ENCODE data around the gene DYNC1I1.

Gene DYNC1I1

GRCh38 chr7:95986178-95986764, 213.9 kb downstream of the DYNC1I1 start:
- WGBS (ENCODE audit: extremely low coverage, insufficient coverage, insufficient read length): no CpG with 5 or more reads among the region's 6 CpGs

GRCh38 chr7:95989301-95989700, 216.9 kb downstream of the DYNC1I1 start:
- Histone ChIP-seq H3K79me2 (ENCODE audit: control insufficient read depth, insufficient read depth, low read length, poor library complexity) (no peaks in the 10 kb centered on the region), H3K36me3 (ENCODE audit: control insufficient read depth in 1 of 2, insufficient read depth in 2 of 2, low read length in 2 of 2) (no peaks in the 10 kb centered on the region), H3K27me3 (ENCODE audit: insufficient read depth, low read length) (no peaks in the 10 kb centered on the region), H2BK5ac (ENCODE audit: low read depth, low read length, poor library complexity) (no peak overlapping the region), H3K9me3 (ENCODE audit: insufficient read depth, low read depth, low read length) (no peaks in the 10 kb centered on the region), H3K4me3 (ENCODE audit: low read depth, low read length) (no peak overlapping the region), H2BK12ac (ENCODE audit: low read length) (no peak overlapping the region), H4K12ac (ENCODE audit: low read depth, low read length) (no peak overlapping the region), H3K27ac (ENCODE audit: low read depth, low read length) (no peak overlapping the region), H4K91ac (ENCODE audit: low read depth, low read length) (no peak overlapping the region), H2AFZ (ENCODE audit: insufficient read depth, low read length, poor library complexity) (no peak overlapping the region), H4K8ac (ENCODE audit: low read depth, low read length) (no peak overlapping the region), H2BK120ac (ENCODE audit: insufficient read depth, low read length, poor library complexity) (no peak overlapping the region), H3K18ac (ENCODE audit: low read length) (no peak overlapping the region), H3K9ac (ENCODE audit: low read length) (no peak overlapping the region), H3K79me1 (ENCODE audit: low read length) (no peaks in the 10 kb centered on the region), H3K4ac (ENCODE audit: low read depth, low read length) (no peak overlapping the region), H2AK5ac (ENCODE audit: low read length) (no peak overlapping the region), H3K23ac (ENCODE audit: low read length) (no peak overlapping the region), H3K4me1 (ENCODE audit: control insufficient read depth in 1 of 2, insufficient read depth in 2 of 2, low read length in 2 of 2) (no peaks in the 10 kb centered on the region), H3K4me2 (ENCODE audit: low read length) (no peak overlapping the region), H3K14ac (ENCODE audit: low read length) (no peak overlapping the region)
- no CpG with 5 or more reads among the region's 5 CpGs for WGBS (ENCODE audit: extremely low coverage, insufficient coverage, insufficient read length)
- peak; percentile 7 to 29 for DNase-seq

More at GRCh38 chr7:95986178-95986764, 213.9 kb downstream of the DYNC1I1 start:
- H3K9ac ChIP-seq (ENCODE audit: low read length): no peak overlapping the region
- no peak overlapping the region for H3K4me2 ChIP-seq (ENCODE audit: low read length)
- no peaks in the 10 kb centered on the region for H3K36me3 ChIP-seq (ENCODE audit: control insufficient read depth in 1 of 2, insufficient read depth in 2 of 2, low read length in 2 of 2)
- no peaks in the 10 kb centered on the region for H3K9me3 ChIP-seq (ENCODE audit: insufficient read depth, low read depth, low read length)
- H2BK12ac ChIP-seq (ENCODE audit: low read length): no peak overlapping the region
- H4K91ac ChIP-seq (ENCODE audit: low read depth, low read length): no peak overlapping the region
- no peak overlapping the region for H2AFZ ChIP-seq (ENCODE audit: insufficient read depth, low read length, poor library complexity)
- no peaks in the 10 kb centered on the region for H3K79me2 ChIP-seq (ENCODE audit: control insufficient read depth, insufficient read depth, low read length, poor library complexity)
- H3K4me1 ChIP-seq (ENCODE audit: control insufficient read depth in 1 of 2, insufficient read depth in 2 of 2, low read length in 2 of 2): no peaks in the 10 kb centered on the region
- no peak for DNase-seq
- no peak overlapping the region for H3K23ac ChIP-seq (ENCODE audit: low read length)
- H3K4me3 ChIP-seq (ENCODE audit: low read depth, low read length): no peak overlapping the region
- H2AK5ac ChIP-seq (ENCODE audit: low read length): no peak overlapping the region
- H4K8ac ChIP-seq (ENCODE audit: low read depth, low read length): no peak overlapping the region
- no peak overlapping the region for H3K18ac ChIP-seq (ENCODE audit: low read length)
- no peak overlapping the region for H4K12ac ChIP-seq (ENCODE audit: low read depth, low read length)
- H2BK120ac ChIP-seq (ENCODE audit: insufficient read depth, low read length, poor library complexity): no peak overlapping the region
- no peak overlapping the region for H3K27ac ChIP-seq (ENCODE audit: low read depth, low read length)
- H3K27me3 ChIP-seq (ENCODE audit: insufficient read depth, low read length): no peaks in the 10 kb centered on the region
- H3K79me1 ChIP-seq (ENCODE audit: low read length): no peaks in the 10 kb centered on the region
- no peak overlapping the region for H2BK5ac ChIP-seq (ENCODE audit: low read depth, low read length, poor library complexity)
- no peak overlapping the region for H3K4ac ChIP-seq (ENCODE audit: low read depth, low read length)
- no peak overlapping the region for H3K14ac ChIP-seq (ENCODE audit: low read length)

DNA sequence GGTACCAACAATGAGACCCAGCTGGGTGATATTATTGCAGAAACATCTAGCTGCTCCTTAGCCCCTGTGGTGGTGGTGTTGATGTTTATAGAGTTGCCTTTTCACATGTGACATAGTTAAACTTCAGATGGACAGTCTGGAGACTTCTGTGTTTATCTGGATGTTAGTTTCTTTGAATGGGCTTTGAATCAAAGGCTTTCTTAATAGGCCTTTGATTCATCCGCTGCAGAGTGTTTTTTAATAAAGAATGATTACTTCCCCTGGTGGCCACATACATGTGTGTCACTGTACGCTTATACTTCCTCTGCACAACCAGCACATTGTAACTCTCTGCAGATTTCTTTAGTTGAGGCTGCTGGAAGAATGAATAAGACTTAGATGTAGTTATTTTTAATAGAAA, 221.0 kb downstream of the DYNC1I1 start:
- no peaks in the 10 kb centered on the region for H3K27me3 ChIP-seq (ENCODE audit: insufficient read depth, low read length)
- H3K4me2 ChIP-seq (ENCODE audit: low read length): no peak overlapping the region
- H3K79me2 ChIP-seq (ENCODE audit: control insufficient read depth, insufficient read depth, low read length, poor library complexity): no peaks in the 10 kb centered on the region
- H2BK120ac ChIP-seq (ENCODE audit: insufficient read depth, low read length, poor library complexity): no peak overlapping the region
- no peak overlapping the region for H2BK12ac ChIP-seq (ENCODE audit: low read length)
- no peaks in the 10 kb centered on the region for H3K9me3 ChIP-seq (ENCODE audit: insufficient read depth, low read depth, low read length)
- no peak overlapping the region for H3K4ac ChIP-seq (ENCODE audit: low read depth, low read length)
- WGBS (ENCODE audit: extremely low coverage, insufficient coverage, insufficient read length): no CpG with 5 or more reads among the region's 2 CpGs
- DNase-seq: no peak
- no peak overlapping the region for H4K12ac ChIP-seq (ENCODE audit: low read depth, low read length)
- H3K27ac ChIP-seq (ENCODE audit: low read depth, low read length): no peak overlapping the region
- no peak overlapping the region for H3K18ac ChIP-seq (ENCODE audit: low read length)
- H3K9ac ChIP-seq (ENCODE audit: low read length): no peak overlapping the region
- H3K23ac ChIP-seq (ENCODE audit: low read length): no peak overlapping the region
- no peak overlapping the region for H4K8ac ChIP-seq (ENCODE audit: low read depth, low read length)
- H3K79me1 ChIP-seq (ENCODE audit: low read length): no peaks in the 10 kb centered on the region
- H2BK5ac ChIP-seq (ENCODE audit: low read depth, low read length, poor library complexity): no peak overlapping the region
- no peak overlapping the region for H4K91ac ChIP-seq (ENCODE audit: low read depth, low read length)
- H3K4me1 ChIP-seq (ENCODE audit: control insufficient read depth in 1 of 2, insufficient read depth in 2 of 2, low read length in 2 of 2): no peaks in the 10 kb centered on the region
- H2AK5ac ChIP-seq (ENCODE audit: low read length): no peak overlapping the region
- H3K14ac ChIP-seq (ENCODE audit: low read length): no peak overlapping the region
- H2AFZ ChIP-seq (ENCODE audit: insufficient read depth, low read length, poor library complexity): no peak overlapping the region
- no peak overlapping the region for H3K4me3 ChIP-seq (ENCODE audit: low read depth, low read length)
- H3K36me3 ChIP-seq (ENCODE audit: control insufficient read depth in 1 of 2, insufficient read depth in 2 of 2, low read length in 2 of 2): no peaks in the 10 kb centered on the region

GRCh38 chr7:95996174-95996573, 223.8 kb downstream of the DYNC1I1 start:
- H3K79me2 ChIP-seq (ENCODE audit: control insufficient read depth, insufficient read depth, low read length, poor library complexity): no peaks in the 10 kb centered on the region
- H4K91ac ChIP-seq (ENCODE audit: low read depth, low read length): no peak overlapping the region

More at GRCh38 chr7:95996174-95996573, 223.8 kb downstream of the DYNC1I1 start:
- no CpG with 5 or more reads among the region's 5 CpGs for WGBS (ENCODE audit: extremely low coverage, insufficient coverage, insufficient read length)
- Histone ChIP-seq H3K27ac (ENCODE audit: low read depth, low read length) (no peak overlapping the region), H3K23ac (ENCODE audit: low read length) (no peak overlapping the region), H2BK5ac (ENCODE audit: low read depth, low read length, poor library complexity) (no peak overlapping the region), H3K79me1 (ENCODE audit: low read length) (no peaks in the 10 kb centered on the region), H3K14ac (ENCODE audit: low read length) (no peak overlapping the region), H2AFZ (ENCODE audit: insufficient read depth, low read length, poor library complexity) (no peak overlapping the region), H3K4ac (ENCODE audit: low read depth, low read length) (no peak overlapping the region), H3K4me1 (ENCODE audit: control insufficient read depth in 1 of 2, insufficient read depth in 2 of 2, low read length in 2 of 2) (no peaks in the 10 kb centered on the region), H2BK120ac (ENCODE audit: insufficient read depth, low read length, poor library complexity) (no peak overlapping the region), H3K9ac (ENCODE audit: low read length) (no peak overlapping the region), H3K18ac (ENCODE audit: low read length) (no peak overlapping the region), H2AK5ac (ENCODE audit: low read length) (no peak overlapping the region), H4K8ac (ENCODE audit: low read depth, low read length) (no peak overlapping the region), H4K12ac (ENCODE audit: low read depth, low read length) (no peak overlapping the region), H3K4me2 (ENCODE audit: low read length) (no peak overlapping the region), H3K36me3 (ENCODE audit: control insufficient read depth in 1 of 2, insufficient read depth in 2 of 2, low read length in 2 of 2) (no peaks in the 10 kb centered on the region), H3K9me3 (ENCODE audit: insufficient read depth, low read depth, low read length) (no peaks in the 10 kb centered on the region), H2BK12ac (ENCODE audit: low read length) (no peak overlapping the region), H3K27me3 (ENCODE audit: insufficient read depth, low read length) (no peaks in the 10 kb centered on the region), H3K4me3 (ENCODE audit: low read depth, low read length) (no peak overlapping the region)
- no peak for DNase-seq

Data from trophoblast cell (in vitro differentiated cells and primary cell).